Stimulated activated CD8-positive, alpha-beta memory T cell treated with anti-CD3 and anti-CD28 coated beads, Interleukin-2, amount 100 ng/mL, for 48 hours (primary cell): ENCODE data around the gene TECTB.

Experiments used
- DNase-seq, 2 donors: peaks; one replicate each; pipeline ENCODE4 v3.0.0-alpha.2; 2020; ENCODE audit warnings: low read depth in 2 of 2

TECTB gene

DNA sequence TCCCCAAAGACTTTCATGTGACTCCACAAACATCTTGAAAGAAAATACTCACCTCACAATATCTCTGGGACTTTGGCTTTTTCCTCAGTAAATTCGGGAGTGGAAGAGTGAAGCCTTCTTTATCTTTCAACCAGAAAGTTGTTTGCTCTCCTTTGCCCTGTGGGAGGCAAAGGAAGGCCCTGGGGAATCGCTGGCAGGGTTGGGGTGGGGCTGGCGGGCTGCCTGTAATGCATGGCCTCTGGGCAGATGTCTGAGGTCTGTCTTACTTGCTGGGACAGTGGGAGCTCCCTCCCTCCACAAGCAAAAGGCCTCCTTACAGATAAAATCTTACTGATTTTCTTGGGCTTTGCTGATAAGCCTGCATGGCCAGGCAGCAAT lies 24.9 kb downstream of the TECTB start:
- no peak for DNase-seq

- no peak for DNase-seq
Measured at GRCh38 chr10:112311481-112311880, 28.3 kb downstream of the TECTB start.

DNA sequence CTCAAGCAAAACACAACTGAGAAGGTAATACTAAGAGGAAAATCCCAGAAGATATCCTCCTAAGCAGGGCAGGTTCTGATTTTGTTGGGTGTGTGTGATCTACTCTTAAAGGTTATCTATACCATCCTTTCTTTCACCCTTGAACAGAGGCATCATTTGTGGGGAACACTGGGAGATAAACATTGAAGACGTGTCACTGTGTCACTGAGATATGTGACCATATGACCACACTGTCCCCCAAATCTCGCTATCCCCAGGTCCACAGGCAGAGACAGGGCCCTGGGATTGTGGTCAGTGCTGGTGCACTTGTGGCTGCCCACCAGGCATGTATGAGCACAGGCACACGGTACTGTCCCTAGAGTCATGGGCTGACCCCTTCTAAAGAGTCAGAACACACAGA lies 30.0 kb downstream of the TECTB start:
- DNase-seq, result no peak

- no peak for DNase-seq
Measured at GRCh38 chr10:112313911-112314310, 30.7 kb downstream of the TECTB start.

DNA sequence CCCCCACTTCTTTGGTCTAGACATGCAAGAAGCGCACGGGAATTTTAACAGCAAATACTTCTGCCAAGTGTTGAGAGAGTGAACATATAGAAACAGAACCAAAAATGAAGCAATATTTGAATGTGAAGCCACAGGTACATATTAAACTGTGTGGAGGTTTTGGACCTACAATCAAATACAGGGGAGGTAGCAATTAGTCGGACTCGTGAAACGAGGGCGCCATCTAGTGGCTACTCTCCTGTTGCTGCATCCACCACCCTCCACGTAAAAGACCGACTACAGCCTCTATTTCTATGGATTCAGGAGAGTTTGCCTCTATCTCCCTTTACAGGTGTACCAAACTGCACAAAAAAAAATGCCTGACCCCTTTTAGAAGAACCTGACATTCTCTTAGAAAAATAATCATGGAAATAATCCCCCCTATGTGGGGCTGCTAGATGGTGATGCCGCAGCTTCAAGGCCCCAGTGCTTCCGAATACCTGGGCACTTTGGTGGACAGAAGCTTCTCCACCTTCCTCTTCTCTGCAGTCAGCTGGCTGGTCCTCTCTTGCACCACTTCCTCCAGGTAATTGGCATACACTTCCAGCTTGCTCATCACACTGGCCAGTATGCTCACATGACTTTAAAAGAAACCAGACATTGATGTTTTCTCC lies 31.7 kb downstream of the TECTB start:
- DNase-seq, result peak; percentile 65 to 71

DNA sequence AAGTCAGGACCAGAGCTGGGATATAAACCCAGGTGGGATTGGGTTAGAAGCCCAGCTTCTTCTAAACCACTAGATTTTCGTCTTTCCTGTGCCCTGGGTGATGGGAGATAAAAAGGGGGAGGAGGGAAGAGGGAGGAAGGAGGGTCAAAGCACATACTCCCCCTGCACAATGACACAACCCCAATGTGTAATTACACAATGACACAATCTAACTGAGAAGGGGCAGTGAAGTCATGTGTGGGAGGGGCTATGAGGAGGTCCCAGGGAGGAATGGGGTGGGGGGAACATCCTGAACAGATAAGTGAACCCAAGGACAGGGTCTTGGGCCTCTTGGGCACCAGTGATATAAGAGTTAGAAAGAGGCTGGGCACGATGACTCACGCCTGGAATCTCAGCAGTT lies 44.5 kb downstream of the TECTB start:
- no peak for DNase-seq

- DNase-seq, result peak in 1 of 2 donors; percentile 11
Measured at GRCh38 chr10:112330162-112330561, 47.0 kb downstream of the TECTB start.

- DNase-seq, result no peak
Measured at GRCh38 chr10:112330607-112331160, 47.5 kb downstream of the TECTB start.

GRCh38 chr10:112332022-112332421 lies 48.8 kb downstream of the TECTB start:
- no peak for DNase-seq

DNA sequence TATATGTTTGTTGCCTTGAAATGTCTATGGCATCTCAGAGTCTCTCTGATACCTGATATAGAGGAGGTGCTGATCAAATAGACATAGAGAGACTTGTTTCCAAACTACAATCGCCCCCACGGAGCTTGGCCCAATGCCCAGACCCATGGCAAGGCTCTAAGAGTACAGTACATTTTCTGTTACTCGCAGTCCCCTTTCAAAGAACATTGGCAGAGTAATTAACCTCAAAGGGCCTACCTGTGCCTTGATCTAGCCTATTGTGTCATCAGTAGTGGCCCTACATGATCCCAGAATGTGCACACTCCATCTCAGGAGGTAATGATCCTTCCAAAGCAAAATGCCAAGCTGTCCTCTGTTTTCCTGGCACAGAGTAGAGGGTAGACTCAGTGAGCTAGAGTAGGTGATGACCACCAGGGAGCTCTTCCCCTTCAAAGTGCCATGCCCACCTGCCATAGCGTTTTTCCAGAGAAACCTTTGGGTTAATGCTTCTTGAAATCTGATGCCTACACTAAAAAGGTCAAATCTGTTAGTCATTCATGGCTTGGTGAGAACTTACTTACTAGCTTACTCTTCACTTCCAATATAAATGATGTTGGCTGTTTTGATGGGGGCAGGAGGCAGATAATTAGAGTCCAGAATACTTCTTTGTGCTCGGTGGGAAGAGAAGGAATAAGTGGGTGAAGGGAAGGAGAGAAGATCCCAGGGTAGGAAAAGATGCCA lies 49.5 kb downstream of the TECTB start:
- peak in 1 of 2 donors; percentile 5 for DNase-seq

DNA sequence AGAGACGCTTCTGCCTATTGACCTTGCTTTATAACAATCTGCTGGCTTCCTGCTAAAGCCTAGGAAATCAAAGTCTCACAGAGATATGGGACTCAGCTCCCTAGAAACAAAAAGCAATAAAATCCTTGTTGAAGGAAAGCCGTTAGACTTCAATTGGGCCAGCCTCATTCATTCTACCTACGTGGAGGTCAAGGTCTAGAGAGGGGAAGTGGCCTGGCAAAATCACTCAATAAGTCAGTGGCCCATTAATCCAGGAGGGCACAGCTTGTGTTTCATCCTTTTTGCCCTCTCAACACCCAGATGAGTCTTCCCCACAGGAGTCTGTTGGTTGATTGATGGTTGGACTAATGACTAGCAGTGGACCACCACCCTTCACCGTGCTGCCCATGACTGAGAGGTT lies 50.3 kb downstream of the TECTB start:
- no peak for DNase-seq

GRCh38 chr10:112335111-112335867 lies 52.1 kb downstream of the TECTB start:
- no peak for DNase-seq

- no peak for DNase-seq
Measured at GRCh38 chr10:112335868-112336265, 52.7 kb downstream of the TECTB start.

GRCh38 chr10:112336556-112337201 lies 53.5 kb downstream of the TECTB start:
- DNase-seq, result no peak

DNA sequence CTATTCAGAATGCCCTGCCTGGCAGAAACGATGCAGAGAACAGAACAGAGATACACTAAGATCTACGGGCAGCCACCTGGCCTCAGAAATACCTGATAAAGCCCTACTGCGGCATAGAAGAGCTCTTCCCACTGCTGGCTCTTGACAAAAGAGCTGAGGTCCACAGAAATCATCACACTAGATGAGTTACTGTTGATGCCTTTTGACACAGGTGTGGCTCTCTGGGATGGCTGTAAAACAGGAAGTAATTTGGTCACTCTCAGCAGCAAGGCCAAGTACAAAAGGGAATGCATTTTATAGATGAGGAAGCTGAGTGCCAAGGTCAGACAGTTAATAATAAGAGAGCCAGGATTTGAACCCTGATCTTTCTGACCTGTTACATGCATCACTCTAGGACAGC lies 55.8 kb downstream of the TECTB start:
- DNase-seq, result no peak

- DNase-seq, result no peak
Measured at GRCh38 chr10:112340601-112341000, 57.4 kb downstream of the TECTB start.

- no peak for DNase-seq
Measured at GRCh38 chr10:112343056-112343806, 60.0 kb downstream of the TECTB start.

DNA sequence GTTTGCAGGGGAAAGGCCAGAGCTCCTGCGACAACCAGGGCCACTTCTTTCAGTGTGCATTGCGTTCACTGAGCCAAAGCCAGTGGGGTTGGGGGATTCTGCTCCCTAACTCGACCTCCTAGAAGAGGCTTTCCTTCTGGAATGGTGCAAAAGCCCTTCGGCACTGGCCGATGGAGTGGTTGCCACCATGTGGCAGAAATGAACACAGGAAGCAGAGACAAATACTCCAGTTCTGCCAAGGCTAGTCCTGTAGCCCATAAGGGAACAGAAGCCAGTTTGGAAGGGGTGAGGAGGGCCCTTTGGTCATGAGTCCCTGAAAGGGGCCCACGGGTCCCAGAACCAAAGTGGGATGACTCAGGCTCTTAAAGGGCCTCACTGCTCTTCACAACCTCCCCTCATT lies 61.1 kb downstream of the TECTB start:
- no peak for DNase-seq

- no peak for DNase-seq
Measured at GRCh38 chr10:112345202-112345601, 62.0 kb downstream of the TECTB start.

GRCh38 chr10:112345743-112346142 lies 62.5 kb downstream of the TECTB start:
- DNase-seq, result no peak

- DNase-seq, result no peak
Measured at GRCh38 chr10:112346774-112347173, 63.6 kb downstream of the TECTB start.
